Measurements from ENCODE around the gene CCDC195. TPM values are rescaled to one million over a fixed set of nuclear protein-coding genes. Genes with fewer than 3 reads are reported as not detected.

CCDC195 gene
- total and polyA plus RNA-seq, 2 donors (not counting 1 experiment from before 2014, with no cell fraction given): not detected

GRCh38 chr2:224723586-224724217 lies 7.5 kb upstream of the CCDC195 start:
- ChIA-PET CTCF (no interaction called here), POLR2A (no interaction called here)
- no peak overlapping the region for H2AFZ ChIP-seq (ENCODE audit: insufficient read depth, low read depth, low read length, poor library complexity, severe bottlenecking)
- DNase-seq (no peak), ATAC-seq (ENCODE audit: low read depth) (no peak)
- WGBS (ENCODE audit: insufficient coverage): no CpG with 5 or more reads among the region's 2 CpGs
- no peaks in the 10 kb centered on the region for H3K27me3 Mint-ChIP-seq
- no peak overlapping the region for H3K4me2 ChIP-seq (replicated peaks; ENCODE audit: low read depth, low read length, poor library complexity, severe bottlenecking)
- H4K20me1 ChIP-seq (ENCODE audit: control insufficient read depth, insufficient read depth, low read length, poor library complexity, severe bottlenecking): no peaks in the 10 kb centered on the region
- intact Hi-C loops (cut with micrococcal nuclease): no loop called here
- H3K4me1 ChIP-seq (ENCODE audit: control insufficient read depth in 2 of 2, insufficient read depth in 2 of 2, low read length in 2 of 2): no peaks in the 10 kb centered on the region
- peaks cover 0 to 7% (median 3%) of the 10 kb centered on the region in 3 donors for H3K9me3 ChIP-seq (ENCODE audit: control extremely low read depth in 1 of 3, control insufficient read depth in 2 of 3, insufficient read depth in 1 of 3, low read length in 2 of 3)
- H3K4me3 Mint-ChIP-seq: no peak overlapping the region
- peaks cover 7% of the 10 kb centered on the region for H3K9me3 Mint-ChIP-seq (ENCODE audit: insufficient read depth)
- H3K79me2 ChIP-seq (ENCODE audit: control insufficient read depth, insufficient read depth, low read length): no peaks in the 10 kb centered on the region
- TF ChIP-seq EZH2 (IDR thresholded peaks at IDR 0.05; ENCODE audit: borderline replicate concordance, insufficient read depth, low read depth, low read length, poor library complexity, severe bottlenecking): no peak
- no peaks in the 10 kb centered on the region for H3K4me1 Mint-ChIP-seq
- no peak overlapping the region for H3K9ac ChIP-seq (ENCODE audit: low read length)
- H3K27ac ChIP-seq (ENCODE audit: low read length in 2 of 2): no peak overlapping the region
- no peak overlapping the region for H3K4me3 ChIP-seq (ENCODE audit: control extremely low read depth in 1 of 5, extremely low read depth in 1 of 5, insufficient read depth in 1 of 5, low read depth in 2 of 5, low read length in 4 of 5)
- H3K27me3 ChIP-seq (replicated peaks in 1 of 4; ENCODE audit: control extremely low read depth in 1 of 4, control insufficient read depth in 3 of 4, insufficient read depth in 4 of 4, low read length in 3 of 4): no peaks in the 10 kb centered on the region
- no peaks in the 10 kb centered on the region for H3K36me3 ChIP-seq (replicated peaks in 1 of 2; ENCODE audit: control extremely low read depth in 1 of 2, control insufficient read depth in 1 of 2, extremely low read depth in 1 of 2, insufficient read depth in 2 of 2, low read length in 1 of 2)
- no peak overlapping the region for H3K27ac Mint-ChIP-seq

- H3K4me1 Mint-ChIP-seq: no peaks in the 10 kb centered on the region
- no peaks in the 10 kb centered on the region for H3K4me1 ChIP-seq (ENCODE audit: control insufficient read depth in 2 of 2, insufficient read depth in 2 of 2, low read length in 2 of 2)
- POLR2A ChIA-PET: no interaction called here
- no peaks in the 10 kb centered on the region for H4K20me1 ChIP-seq (ENCODE audit: control insufficient read depth, insufficient read depth, low read length, poor library complexity, severe bottlenecking)
- CTCF ChIA-PET: no interaction called here
- no peak overlapping the region for H3K4me2 ChIP-seq (replicated peaks; ENCODE audit: low read depth, low read length, poor library complexity, severe bottlenecking)
- 97% methylated on average over 4 of the region's 4 CpGs for WGBS (ENCODE audit: insufficient coverage)
- DNase-seq (no peak), ATAC-seq (ENCODE audit: low read depth) (no peak)
- H2AFZ ChIP-seq (ENCODE audit: insufficient read depth, low read depth, low read length, poor library complexity, severe bottlenecking): no peak overlapping the region
- H3K79me2 ChIP-seq (ENCODE audit: control insufficient read depth, insufficient read depth, low read length): no peaks in the 10 kb centered on the region
- intact Hi-C loops (cut with micrococcal nuclease): no loop called here
- no peak overlapping the region for H3K27ac ChIP-seq (ENCODE audit: low read length in 2 of 2)
- H3K4me3 ChIP-seq (ENCODE audit: control extremely low read depth in 1 of 5, extremely low read depth in 1 of 5, insufficient read depth in 1 of 5, low read depth in 2 of 5, low read length in 4 of 5): no peak overlapping the region
- H3K27me3 ChIP-seq (replicated peaks in 1 of 4; ENCODE audit: control extremely low read depth in 1 of 4, control insufficient read depth in 3 of 4, insufficient read depth in 4 of 4, low read length in 3 of 4): no peaks in the 10 kb centered on the region
- no peak overlapping the region for H3K9ac ChIP-seq (ENCODE audit: low read length)
- no peak overlapping the region for H3K4me3 Mint-ChIP-seq
- H3K27ac Mint-ChIP-seq: no peak overlapping the region
- H3K9me3 Mint-ChIP-seq (ENCODE audit: insufficient read depth): peaks cover 4% of the 10 kb centered on the region
- H3K36me3 ChIP-seq (replicated peaks in 1 of 2; ENCODE audit: control extremely low read depth in 1 of 2, control insufficient read depth in 1 of 2, extremely low read depth in 1 of 2, insufficient read depth in 2 of 2, low read length in 1 of 2): no peaks in the 10 kb centered on the region
- peaks cover 0 to 3% (median 3%) of the 10 kb centered on the region in 3 donors for H3K9me3 ChIP-seq (ENCODE audit: control extremely low read depth in 1 of 3, control insufficient read depth in 2 of 3, insufficient read depth in 1 of 3, low read length in 2 of 3)
- TF ChIP-seq EZH2 (IDR thresholded peaks at IDR 0.05; ENCODE audit: borderline replicate concordance, insufficient read depth, low read depth, low read length, poor library complexity, severe bottlenecking) (no peak), CTCF (IDR thresholded peaks at IDR 0.05) (no peak)
- H3K27me3 Mint-ChIP-seq: no peaks in the 10 kb centered on the region
Measured at GRCh38 chr2:224722770-224723169, 6.6 kb upstream of the CCDC195 start.
